Ishikawa (cell line): ENCODE data around the gene OSBPL10.

ENCODE experiments used
- CEBPB ChIP-seq: IDR thresholded peaks from 2 replicates; pipeline ENCODE4 v1.6.1; 2012
- CREB1 ChIP-seq: IDR thresholded peaks from 2 replicates; pipeline ENCODE4 v1.6.1; 2012; ENCODE audit warnings: low read depth
- EGR1 ChIP-seq: IDR thresholded peaks from 2 replicates; pipeline ENCODE4 v1.6.1; 2012
- EP300 ChIP-seq: IDR thresholded peaks from 2 replicates; pipeline ENCODE4 v1.6.1; 2012; ENCODE audit warnings: borderline replicate concordance
- FOXM1 ChIP-seq: IDR thresholded peaks from 2 replicates; pipeline ENCODE4 v1.6.1; 2012; ENCODE audit warnings: low read depth, borderline replicate concordance
- RAD21 ChIP-seq: IDR thresholded peaks from 2 replicates; pipeline ENCODE4 v1.6.1; 2012; ENCODE audit warnings: low read depth
- TAF1 ChIP-seq: IDR thresholded peaks from 2 replicates; pipeline ENCODE4 v1.6.1; 2012; ENCODE audit warnings: low read depth, mild to moderate bottlenecking
- TEAD4 ChIP-seq: IDR thresholded peaks from 2 replicates; pipeline ENCODE4 v1.6.1; 2012
- YY1 ChIP-seq: IDR thresholded peaks from 2 replicates; pipeline ENCODE4 v1.6.1; 2012; ENCODE audit warnings: low read depth
- ZBTB7A ChIP-seq: IDR thresholded peaks from 2 replicates; pipeline ENCODE4 v1.6.1; 2012; ENCODE audit warnings: low read depth
- TF ChIP-seq, protein P1 (sequence below): IDR thresholded peaks from 2 replicates; pipeline ENCODE4 v1.6.1; 2012; ENCODE audit warnings: low read depth, mild to moderate bottlenecking
- TF ChIP-seq, protein P2 (sequence below): IDR thresholded peaks from 2 replicates; pipeline ENCODE4 v1.6.1; 2012

DNA sequence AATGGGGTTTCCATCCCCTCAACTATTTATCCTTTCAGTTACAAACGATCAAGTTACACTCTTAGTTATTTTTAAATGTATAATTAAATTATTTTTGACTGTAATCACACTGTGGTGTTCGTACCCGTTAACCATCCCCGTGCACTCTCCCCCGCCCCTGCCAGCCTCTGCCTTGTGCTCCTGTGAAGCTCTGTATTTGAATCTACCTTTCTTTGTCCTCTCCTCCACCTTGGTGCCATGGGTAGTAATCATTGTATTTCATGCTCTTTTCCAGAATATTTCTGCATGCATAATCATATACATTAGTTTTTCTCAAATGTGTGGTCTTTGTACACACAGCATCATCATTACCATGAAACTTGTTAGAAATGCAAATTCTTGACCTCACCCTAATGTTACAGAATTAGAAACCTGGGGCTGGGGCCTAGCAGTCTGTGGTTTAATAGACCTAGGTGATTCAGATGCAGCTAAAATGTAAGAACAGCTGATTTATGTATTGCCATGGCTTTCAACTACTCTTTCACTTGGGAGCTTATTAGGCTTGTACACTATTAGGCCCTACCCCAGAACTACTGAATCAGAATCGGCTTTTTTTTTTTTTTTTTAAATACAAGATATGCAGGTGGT is 356.9 kb downstream of the OSBPL10 start:
- TF ChIP-seq RAD21 (no peak), CEBPB (no peak), EGR1 (no peak), EP300 (no peak), TAF1 (no peak), CREB1 (no peak), ZBTB7A (no peak), YY1 (no peak), TEAD4 (no peak), FOXM1 (no peak)
- TF ChIP-seq, protein P1, sequence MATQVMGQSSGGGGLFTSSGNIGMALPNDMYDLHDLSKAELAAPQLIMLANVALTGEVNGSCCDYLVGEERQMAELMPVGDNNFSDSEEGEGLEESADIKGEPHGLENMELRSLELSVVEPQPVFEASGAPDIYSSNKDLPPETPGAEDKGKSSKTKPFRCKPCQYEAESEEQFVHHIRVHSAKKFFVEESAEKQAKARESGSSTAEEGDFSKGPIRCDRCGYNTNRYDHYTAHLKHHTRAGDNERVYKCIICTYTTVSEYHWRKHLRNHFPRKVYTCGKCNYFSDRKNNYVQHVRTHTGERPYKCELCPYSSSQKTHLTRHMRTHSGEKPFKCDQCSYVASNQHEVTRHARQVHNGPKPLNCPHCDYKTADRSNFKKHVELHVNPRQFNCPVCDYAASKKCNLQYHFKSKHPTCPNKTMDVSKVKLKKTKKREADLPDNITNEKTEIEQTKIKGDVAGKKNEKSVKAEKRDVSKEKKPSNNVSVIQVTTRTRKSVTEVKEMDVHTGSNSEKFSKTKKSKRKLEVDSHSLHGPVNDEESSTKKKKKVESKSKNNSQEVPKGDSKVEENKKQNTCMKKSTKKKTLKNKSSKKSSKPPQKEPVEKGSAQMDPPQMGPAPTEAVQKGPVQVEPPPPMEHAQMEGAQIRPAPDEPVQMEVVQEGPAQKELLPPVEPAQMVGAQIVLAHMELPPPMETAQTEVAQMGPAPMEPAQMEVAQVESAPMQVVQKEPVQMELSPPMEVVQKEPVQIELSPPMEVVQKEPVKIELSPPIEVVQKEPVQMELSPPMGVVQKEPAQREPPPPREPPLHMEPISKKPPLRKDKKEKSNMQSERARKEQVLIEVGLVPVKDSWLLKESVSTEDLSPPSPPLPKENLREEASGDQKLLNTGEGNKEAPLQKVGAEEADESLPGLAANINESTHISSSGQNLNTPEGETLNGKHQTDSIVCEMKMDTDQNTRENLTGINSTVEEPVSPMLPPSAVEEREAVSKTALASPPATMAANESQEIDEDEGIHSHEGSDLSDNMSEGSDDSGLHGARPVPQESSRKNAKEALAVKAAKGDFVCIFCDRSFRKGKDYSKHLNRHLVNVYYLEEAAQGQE, result no peak
- TF ChIP-seq, protein P2, sequence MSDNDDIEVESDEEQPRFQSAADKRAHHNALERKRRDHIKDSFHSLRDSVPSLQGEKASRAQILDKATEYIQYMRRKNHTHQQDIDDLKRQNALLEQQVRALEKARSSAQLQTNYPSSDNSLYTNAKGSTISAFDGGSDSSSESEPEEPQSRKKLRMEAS, result no peak
